ENCODE results near the gene KCNC3. TPM values are rescaled to one million over a fixed set of nuclear protein-coding genes. Genes with fewer than 3 reads are reported as not detected.

KCNC3 gene
- total and polyA plus RNA-seq, 2 of the 4 experiments (the other 2 are of a cell fraction), result 0.07 TPM; not detected in 1

DNA sequence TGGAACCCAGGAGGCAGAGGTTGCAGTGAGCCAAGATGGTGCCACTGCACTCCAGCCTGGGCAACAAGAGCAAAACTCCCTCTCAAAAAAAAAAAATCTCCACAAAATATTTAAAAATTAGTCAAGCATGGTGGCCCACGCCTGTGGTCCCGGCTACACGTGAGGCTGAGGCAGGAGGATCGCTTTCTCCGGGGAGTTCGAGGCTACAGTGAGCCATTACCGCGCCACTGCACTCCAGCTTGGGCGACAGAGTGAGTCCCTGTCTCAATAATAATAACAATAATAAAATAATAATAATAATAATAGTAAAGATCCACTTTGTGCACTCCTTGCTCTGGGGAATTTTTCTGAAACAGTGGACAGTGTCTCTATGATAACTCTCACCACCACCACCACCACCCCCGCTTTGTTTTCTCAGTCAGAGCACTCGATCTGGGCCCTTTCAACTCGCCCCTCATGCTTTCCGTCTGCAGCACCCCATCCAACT is 27.6 kb upstream of the KCNC3 start:
- intact Hi-C loops (cut with micrococcal nuclease), result loop anchor here (1.0 to 10.0 kb wide), 5 partner anchors 105 to 658 kb away; partner anchors contain the start of gene KLK10
- no peaks in the 10 kb centered on the region for H4K20me1 ChIP-seq (ENCODE audit: insufficient read depth, low read length)
- H3K9me3 ChIP-seq (ENCODE audit: control insufficient read depth, insufficient read depth, low read length), result no peaks in the 10 kb centered on the region
- BruUV-seq (replicated peaks), result no TSS peak
- H4K8ac ChIP-seq (ENCODE audit: low read depth in 2 of 2, low read length in 2 of 2), result no peak overlapping the region
- no peak overlapping the region for H2BK15ac ChIP-seq (ENCODE audit: low read depth, low read length)
- no peak overlapping the region for H2BK20ac ChIP-seq (ENCODE audit: low read depth, low read length)
- H3K23ac ChIP-seq (ENCODE audit: low read depth, low read length), result no peak overlapping the region
- no peak overlapping the region for H4K5ac ChIP-seq (ENCODE audit: low read depth, low read length)
- no peak overlapping the region for H3K14ac ChIP-seq (replicated peaks; ENCODE audit: low read depth, low read length)
- no peak overlapping the region for H3K4me2 ChIP-seq (ENCODE audit: low read depth, low read length)
- no peak overlapping the region for H2BK5ac ChIP-seq (ENCODE audit: low read depth, low read length, poor library complexity, severe bottlenecking)
- no peaks in the 10 kb centered on the region for H3K4me1 ChIP-seq (ENCODE audit: control insufficient read depth, insufficient read depth, low read length)
- peaks cover 5% of the 10 kb centered on the region; the same call in 1 of the 2 replicates for H3K27me3 ChIP-seq (ENCODE audit: control insufficient read depth, insufficient read depth, low read length)
- no peak overlapping the region for H2AK9ac ChIP-seq (replicated peaks; ENCODE audit: low read depth, low read length, poor library complexity)
- ATAC-seq (ENCODE audit: low read depth), result no peak
- in situ Hi-C loops (cut with MboI; ENCODE audit: low sequenced_read_pairs), result loop anchor here (10.0 kb wide), 1 partner anchor 428 kb away; no protein-coding TSS in a partner anchor
- H3K18ac ChIP-seq (ENCODE audit: low read depth, low read length), result no peak overlapping the region
- DNase-seq, result no peak
- dilution Hi-C loops (cut with HindIII; ENCODE audit: low sequenced_read_pairs, unreplicated experiment), result no loop called here
- no peak overlapping the region for H3K4ac ChIP-seq (ENCODE audit: low read depth, low read length)
- WGBS, 2 experiments (ENCODE audit: extremely low coverage in 2 of 2, insufficient read length in 1 of 2), result 17% methylated on average over 1 of the region's 13 CpGs; no CpG with 5 or more reads in 1 of the 2 experiments
- no peak overlapping the region for H3K4me3 ChIP-seq (ENCODE audit: insufficient read depth, low read depth, low read length)
- TF ChIP-seq, protein P1, sequence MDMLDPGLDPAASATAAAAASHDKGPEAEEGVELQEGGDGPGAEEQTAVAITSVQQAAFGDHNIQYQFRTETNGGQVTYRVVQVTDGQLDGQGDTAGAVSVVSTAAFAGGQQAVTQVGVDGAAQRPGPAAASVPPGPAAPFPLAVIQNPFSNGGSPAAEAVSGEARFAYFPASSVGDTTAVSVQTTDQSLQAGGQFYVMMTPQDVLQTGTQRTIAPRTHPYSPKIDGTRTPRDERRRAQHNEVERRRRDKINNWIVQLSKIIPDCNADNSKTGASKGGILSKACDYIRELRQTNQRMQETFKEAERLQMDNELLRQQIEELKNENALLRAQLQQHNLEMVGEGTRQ (IDR thresholded peaks at IDR 0.05; ENCODE audit: low read depth, low read length), result no peak
- TF ChIP-seq NFE2L2 (IDR thresholded peaks at IDR 0.05; ENCODE audit: low read depth, low read length) (no peak), RAD21 (IDR thresholded peaks at IDR 0.05; ENCODE audit: low read length) (no peak), MAZ (IDR thresholded peaks at IDR 0.05; ENCODE audit: borderline replicate concordance, low read depth, low read length) (no peak), RFX5 (IDR thresholded peaks at IDR 0.05; ENCODE audit: low read depth, low read length) (no peak), MXI1 (IDR thresholded peaks at IDR 0.05; ENCODE audit: borderline replicate concordance, low read depth, low read length) (no peak), MAFK (IDR thresholded peaks at IDR 0.05; ENCODE audit: low read depth, low read length) (no peak)
- TF ChIP-seq, protein P2, sequence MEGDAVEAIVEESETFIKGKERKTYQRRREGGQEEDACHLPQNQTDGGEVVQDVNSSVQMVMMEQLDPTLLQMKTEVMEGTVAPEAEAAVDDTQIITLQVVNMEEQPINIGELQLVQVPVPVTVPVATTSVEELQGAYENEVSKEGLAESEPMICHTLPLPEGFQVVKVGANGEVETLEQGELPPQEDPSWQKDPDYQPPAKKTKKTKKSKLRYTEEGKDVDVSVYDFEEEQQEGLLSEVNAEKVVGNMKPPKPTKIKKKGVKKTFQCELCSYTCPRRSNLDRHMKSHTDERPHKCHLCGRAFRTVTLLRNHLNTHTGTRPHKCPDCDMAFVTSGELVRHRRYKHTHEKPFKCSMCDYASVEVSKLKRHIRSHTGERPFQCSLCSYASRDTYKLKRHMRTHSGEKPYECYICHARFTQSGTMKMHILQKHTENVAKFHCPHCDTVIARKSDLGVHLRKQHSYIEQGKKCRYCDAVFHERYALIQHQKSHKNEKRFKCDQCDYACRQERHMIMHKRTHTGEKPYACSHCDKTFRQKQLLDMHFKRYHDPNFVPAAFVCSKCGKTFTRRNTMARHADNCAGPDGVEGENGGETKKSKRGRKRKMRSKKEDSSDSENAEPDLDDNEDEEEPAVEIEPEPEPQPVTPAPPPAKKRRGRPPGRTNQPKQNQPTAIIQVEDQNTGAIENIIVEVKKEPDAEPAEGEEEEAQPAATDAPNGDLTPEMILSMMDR (conservative IDR thresholded peaks at IDR 0.05; ENCODE audit: low read depth, low read length), result no peak
- TF ChIP-seq, protein P3, sequence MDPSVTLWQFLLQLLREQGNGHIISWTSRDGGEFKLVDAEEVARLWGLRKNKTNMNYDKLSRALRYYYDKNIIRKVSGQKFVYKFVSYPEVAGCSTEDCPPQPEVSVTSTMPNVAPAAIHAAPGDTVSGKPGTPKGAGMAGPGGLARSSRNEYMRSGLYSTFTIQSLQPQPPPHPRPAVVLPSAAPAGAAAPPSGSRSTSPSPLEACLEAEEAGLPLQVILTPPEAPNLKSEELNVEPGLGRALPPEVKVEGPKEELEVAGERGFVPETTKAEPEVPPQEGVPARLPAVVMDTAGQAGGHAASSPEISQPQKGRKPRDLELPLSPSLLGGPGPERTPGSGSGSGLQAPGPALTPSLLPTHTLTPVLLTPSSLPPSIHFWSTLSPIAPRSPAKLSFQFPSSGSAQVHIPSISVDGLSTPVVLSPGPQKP (IDR thresholded peaks at IDR 0.05; ENCODE audit: borderline replicate concordance, low read depth, low read length), result no peak
- H3K27ac ChIP-seq (ENCODE audit: insufficient read depth, low read length), result no peak overlapping the region
- H2AK5ac ChIP-seq (ENCODE audit: low read depth, low read length), result no peak overlapping the region
- ChIA-PET POLR2A (ENCODE audit: unreplicated experiment) (no interaction called here), CTCF (interaction anchor here (0.7 to 1.0 kb wide), 4 partner anchors 12 to 690 kb away, joined by 3 to 7 read pairs (median 4); no protein-coding TSS in a partner anchor)
- H3K56ac ChIP-seq (ENCODE audit: extremely low read depth, insufficient read depth, low read length), result no peak overlapping the region
- no peak overlapping the region for H3K9ac ChIP-seq (ENCODE audit: low read depth, low read length)
- H3K36me3 ChIP-seq (ENCODE audit: control insufficient read depth, insufficient read depth, low read length), result no peaks in the 10 kb centered on the region
- H3K79me1 ChIP-seq (ENCODE audit: low read depth in 1 of 2, low read length in 2 of 2), result no peaks in the 10 kb centered on the region
- H2BK120ac ChIP-seq (ENCODE audit: low read depth, low read length), result no peak overlapping the region
- no peaks in the 10 kb centered on the region for H3K9me1 ChIP-seq (ENCODE audit: insufficient read depth, low read length)
- H4K91ac ChIP-seq (ENCODE audit: insufficient read depth, low read depth, low read length), result no peak overlapping the region
- H2AFZ ChIP-seq (replicated peaks; ENCODE audit: low read length, poor library complexity), result peak overlapping the region; percentile 90

Measured in IMR-90 (cell line).